ENCODE results near the gene NOL4L. TPM values are rescaled to one million over a fixed set of nuclear protein-coding genes. Genes with fewer than 3 reads are reported as not detected.

The NOL4L gene
- total RNA-seq, 4 donors from 2014 or later: 5.8 to 19.4 (median 12.8) TPM

- H3K4me3 ChIP-seq: no peak overlapping the region
- intact Hi-C loops (cut with DNase I): no loop called here
- TF ChIP-seq EP300 (IDR thresholded peaks at IDR 0.05) (no peak), POLR2A (IDR thresholded peaks at IDR 0.05; ENCODE audit: low read depth) (no peak), POLR2AphosphoS5 (IDR thresholded peaks at IDR 0.05) (no peak), CTCF (IDR thresholded peaks at IDR 0.05) (no peak)
- no peak overlapping the region for H3K27ac ChIP-seq (replicated peaks in 1 of 4)
- WGBS: 84% methylated on average over 11 of the region's 11 CpGs
- no peaks in the 10 kb centered on the region for H3K4me1 ChIP-seq
- no peaks in the 10 kb centered on the region for H3K27me3 ChIP-seq
- DNase-seq (ENCODE audit: extremely low spot score): no peak
- peaks cover 37 to 83% (median 69%) of the 10 kb centered on the region in 4 donors for H3K36me3 ChIP-seq
- H3K9me3 ChIP-seq: no peaks in the 10 kb centered on the region
Measured at GRCh38 chr20:32439132-32439829, 145.9 kb downstream of the NOL4L start.

- Histone ChIP-seq H3K36me3 (peaks cover 46 to 85% (median 76%) of the 10 kb centered on the region in 4 donors), H3K27me3 (no peaks in the 10 kb centered on the region), H3K4me3 (no peak overlapping the region), H3K9me3 (no peaks in the 10 kb centered on the region), H3K4me1 (peaks cover 0 to 1% (median 0%) of the 10 kb centered on the region in 4 donors), H3K27ac (replicated peaks in 1 of 4) (no peak overlapping the region)
- 92% methylated on average over 8 of the region's 8 CpGs for WGBS
- DNase-seq (ENCODE audit: extremely low spot score): no peak
- TF ChIP-seq CTCF (IDR thresholded peaks at IDR 0.05) (no peak), POLR2AphosphoS5 (IDR thresholded peaks at IDR 0.05) (no peak), POLR2A (IDR thresholded peaks at IDR 0.05; ENCODE audit: low read depth) (no peak), EP300 (IDR thresholded peaks at IDR 0.05) (no peak)
- intact Hi-C loops (cut with DNase I): no loop called here
Measured at GRCh38 chr20:32438331-32438858, 146.7 kb downstream of the NOL4L start.

- Histone ChIP-seq H3K27ac (replicated peaks in 1 of 4) (no peak overlapping the region), H3K9me3 (no peaks in the 10 kb centered on the region), H3K4me3 (no peak overlapping the region), H3K27me3 (no peaks in the 10 kb centered on the region), H3K36me3 (peaks cover 53 to 93% (median 85%) of the 10 kb centered on the region in 4 donors), H3K4me1 (peaks cover 0 to 10% (median 0%) of the 10 kb centered on the region in 4 donors)
- intact Hi-C loops (cut with DNase I): no loop called here
- WGBS: 83% methylated on average over 5 of the region's 5 CpGs
- TF ChIP-seq POLR2A (IDR thresholded peaks at IDR 0.05; ENCODE audit: low read depth): no peak
- no peak for TF ChIP-seq EP300 (IDR thresholded peaks at IDR 0.05)
- TF ChIP-seq POLR2AphosphoS5 (IDR thresholded peaks at IDR 0.05): no peak
- no peak for DNase-seq (ENCODE audit: extremely low spot score)
Measured at GRCh38 chr20:32437391-32438074, 147.6 kb downstream of the NOL4L start.

- Histone ChIP-seq H3K4me1 (peaks cover 0 to 14% (median 0%) of the 10 kb centered on the region in 4 donors), H3K27me3 (no peaks in the 10 kb centered on the region), H3K36me3 (peaks cover 56 to 98% (median 91%) of the 10 kb centered on the region in 4 donors), H3K4me3 (no peak overlapping the region), H3K9me3 (no peaks in the 10 kb centered on the region), H3K27ac (replicated peaks in 1 of 4) (no peak overlapping the region)
- intact Hi-C loops (cut with DNase I): no loop called here
- DNase-seq (ENCODE audit: extremely low spot score): no peak
- TF ChIP-seq POLR2A (IDR thresholded peaks at IDR 0.05; ENCODE audit: low read depth) (no peak), EP300 (IDR thresholded peaks at IDR 0.05) (no peak), CTCF (IDR thresholded peaks at IDR 0.05) (no peak), POLR2AphosphoS5 (IDR thresholded peaks at IDR 0.05) (no peak)
- 100% methylated on average over 6 of the region's 7 CpGs for WGBS
Measured at GRCh38 chr20:32436968-32437367, 148.2 kb downstream of the NOL4L start.
